ENCODE data around the gene GCA. TPM values are rescaled to one million over a fixed set of nuclear protein-coding genes. Genes with fewer than 3 reads are reported as not detected.

The GCA gene
- total and polyA plus RNA-seq, 8 donors: 32.1 to 92.2 (median 35.7) TPM

DNA sequence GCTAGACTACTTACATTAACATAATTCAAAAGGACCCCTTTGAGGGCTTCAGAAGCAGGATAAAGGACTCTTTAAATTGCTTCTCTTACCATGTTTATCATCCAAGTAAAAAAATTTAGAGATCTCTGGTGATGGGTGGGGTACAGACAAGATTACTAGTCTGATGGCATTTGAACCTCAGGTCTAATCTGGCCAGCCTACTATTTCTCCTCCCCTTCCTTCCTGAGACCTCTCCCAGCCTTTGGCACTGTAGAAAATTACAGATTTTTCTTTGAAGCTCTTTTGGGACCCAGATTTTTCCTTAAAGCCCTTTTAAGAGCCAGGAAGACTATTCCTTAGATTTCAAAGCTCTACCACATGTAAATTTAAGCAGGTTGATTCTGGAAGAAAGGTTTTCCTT lies 28.9 kb downstream of the GCA start:
- H3K9me3 ChIP-seq: no peaks in the 10 kb centered on the region
- intact Hi-C loops (cut with DNase I): no loop called here
- ATAC-seq (no peak), DNase-seq (no peak)
- no peak overlapping the region for H3K27ac ChIP-seq
- no peaks in the 10 kb centered on the region for H3K36me3 ChIP-seq
- H3K4me3 ChIP-seq: no peak overlapping the region
- H3K27me3 ChIP-seq: no peaks in the 10 kb centered on the region
- no peaks in the 10 kb centered on the region for H3K4me1 ChIP-seq
- TF ChIP-seq, protein P1, sequence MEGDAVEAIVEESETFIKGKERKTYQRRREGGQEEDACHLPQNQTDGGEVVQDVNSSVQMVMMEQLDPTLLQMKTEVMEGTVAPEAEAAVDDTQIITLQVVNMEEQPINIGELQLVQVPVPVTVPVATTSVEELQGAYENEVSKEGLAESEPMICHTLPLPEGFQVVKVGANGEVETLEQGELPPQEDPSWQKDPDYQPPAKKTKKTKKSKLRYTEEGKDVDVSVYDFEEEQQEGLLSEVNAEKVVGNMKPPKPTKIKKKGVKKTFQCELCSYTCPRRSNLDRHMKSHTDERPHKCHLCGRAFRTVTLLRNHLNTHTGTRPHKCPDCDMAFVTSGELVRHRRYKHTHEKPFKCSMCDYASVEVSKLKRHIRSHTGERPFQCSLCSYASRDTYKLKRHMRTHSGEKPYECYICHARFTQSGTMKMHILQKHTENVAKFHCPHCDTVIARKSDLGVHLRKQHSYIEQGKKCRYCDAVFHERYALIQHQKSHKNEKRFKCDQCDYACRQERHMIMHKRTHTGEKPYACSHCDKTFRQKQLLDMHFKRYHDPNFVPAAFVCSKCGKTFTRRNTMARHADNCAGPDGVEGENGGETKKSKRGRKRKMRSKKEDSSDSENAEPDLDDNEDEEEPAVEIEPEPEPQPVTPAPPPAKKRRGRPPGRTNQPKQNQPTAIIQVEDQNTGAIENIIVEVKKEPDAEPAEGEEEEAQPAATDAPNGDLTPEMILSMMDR (IDR thresholded peaks at IDR 0.05): no peak

DNA sequence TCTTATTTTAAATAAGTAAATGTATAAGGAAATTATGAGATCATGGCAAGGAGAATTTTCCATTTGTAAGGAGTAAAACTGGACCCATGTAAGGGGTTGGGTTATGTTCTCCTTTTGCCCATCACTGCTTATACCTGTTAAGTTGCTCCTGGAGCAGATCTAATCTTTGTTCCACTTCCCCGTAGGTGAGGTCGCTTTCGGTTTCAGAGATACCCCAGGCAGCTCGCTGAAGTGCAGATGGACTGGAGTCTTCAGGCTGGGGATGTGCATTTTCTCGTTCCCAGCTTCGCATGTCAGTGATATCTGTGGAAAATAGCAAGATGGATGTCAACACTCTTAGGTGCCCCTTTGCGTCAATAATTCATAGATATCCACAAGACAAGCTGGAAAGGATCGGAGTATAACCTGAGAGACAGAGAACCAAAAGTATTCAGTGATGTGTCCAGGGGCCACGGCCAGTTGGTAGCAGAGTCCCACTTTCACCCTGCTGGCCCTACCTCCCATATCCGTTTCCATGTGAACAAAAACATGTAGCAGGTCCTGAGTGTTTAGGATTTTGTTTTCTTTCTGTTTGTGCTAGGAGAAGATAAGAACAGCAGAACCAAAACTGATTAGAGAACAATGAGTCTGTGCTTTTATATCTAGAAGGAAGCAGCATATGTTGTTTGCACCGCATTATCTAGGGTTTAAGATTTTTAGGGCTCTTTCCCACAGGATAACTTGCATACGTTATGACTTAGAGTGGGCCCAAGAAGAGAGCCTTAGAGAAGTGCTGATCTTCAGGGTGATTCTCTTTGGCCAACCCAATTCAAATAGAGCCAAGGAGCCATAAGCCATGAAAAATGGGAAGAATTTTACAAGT lies 36.0 kb downstream of the GCA start:
- Histone ChIP-seq H3K27me3 (no peaks in the 10 kb centered on the region), H3K9me3 (no peaks in the 10 kb centered on the region), H3K4me1 (no peaks in the 10 kb centered on the region), H3K4me3 (no peak overlapping the region), H3K27ac (no peak overlapping the region), H3K36me3 (no peaks in the 10 kb centered on the region)
- TF ChIP-seq, protein P1 (IDR thresholded peaks at IDR 0.05): no peak
- ATAC-seq: no peak
- peak in 1 of 4 donors; percentile 5 for DNase-seq
- intact Hi-C loops (cut with DNase I): no loop called here

DNA sequence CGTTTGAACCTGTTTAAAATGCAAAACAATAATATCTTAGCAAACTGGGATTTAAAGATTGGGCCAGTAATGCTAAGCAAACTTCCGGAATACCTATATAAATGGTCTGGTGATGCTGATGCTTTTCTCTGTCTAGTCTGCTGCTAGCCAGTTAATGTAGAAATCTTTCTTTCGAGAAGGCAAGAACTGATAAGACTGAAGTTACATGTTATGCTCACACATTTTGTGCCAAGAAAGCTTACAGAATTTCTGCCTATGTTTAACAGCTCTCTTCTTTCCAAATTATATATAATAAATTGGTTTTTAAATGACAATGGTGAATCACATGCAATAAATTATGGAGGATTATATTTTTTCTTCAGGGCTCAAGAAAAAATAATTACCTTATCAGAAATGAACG lies 37.9 kb downstream of the GCA start:
- DNase-seq (peak in 1 of 4 donors; percentile 9), ATAC-seq (no peak)
- Histone ChIP-seq H3K4me3 (no peak overlapping the region), H3K4me1 (no peaks in the 10 kb centered on the region), H3K27me3 (no peaks in the 10 kb centered on the region), H3K9me3 (no peaks in the 10 kb centered on the region), H3K27ac (no peak overlapping the region), H3K36me3 (no peaks in the 10 kb centered on the region)
- TF ChIP-seq, protein P1 (IDR thresholded peaks at IDR 0.05): no peak
- intact Hi-C loops (cut with DNase I): no loop called here

DNA sequence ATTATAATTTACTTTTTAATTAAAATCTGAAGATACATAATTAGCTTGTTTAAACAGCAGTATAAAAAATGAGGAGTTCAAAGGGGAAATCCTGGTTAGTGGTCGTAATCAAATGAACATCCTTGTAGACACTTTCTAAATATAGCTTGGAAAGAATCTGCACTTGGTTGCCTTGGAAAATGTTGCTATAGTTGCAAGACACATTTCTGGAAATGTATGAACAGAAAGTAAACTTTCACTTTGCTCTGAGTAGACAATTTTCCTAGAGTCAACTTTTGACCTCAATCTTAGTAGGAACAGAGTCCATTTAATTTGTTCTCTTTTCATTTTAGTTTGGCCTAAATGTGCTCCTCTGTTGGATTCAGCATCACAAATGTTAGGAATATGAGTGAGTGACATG lies 38.3 kb downstream of the GCA start:
- H3K9me3 ChIP-seq: no peaks in the 10 kb centered on the region
- no peaks in the 10 kb centered on the region for H3K27me3 ChIP-seq
- ATAC-seq (peak; percentile 54), DNase-seq (peak in 2 of 4 donors; percentile 52 to 69)
- H3K36me3 ChIP-seq: no peaks in the 10 kb centered on the region
- H3K27ac ChIP-seq: no peak overlapping the region
- H3K4me1 ChIP-seq: no peaks in the 10 kb centered on the region
- H3K4me3 ChIP-seq: no peak overlapping the region
- TF ChIP-seq, protein P1 (IDR thresholded peaks at IDR 0.05): no peak
- intact Hi-C loops (cut with DNase I): no loop called here

DNA sequence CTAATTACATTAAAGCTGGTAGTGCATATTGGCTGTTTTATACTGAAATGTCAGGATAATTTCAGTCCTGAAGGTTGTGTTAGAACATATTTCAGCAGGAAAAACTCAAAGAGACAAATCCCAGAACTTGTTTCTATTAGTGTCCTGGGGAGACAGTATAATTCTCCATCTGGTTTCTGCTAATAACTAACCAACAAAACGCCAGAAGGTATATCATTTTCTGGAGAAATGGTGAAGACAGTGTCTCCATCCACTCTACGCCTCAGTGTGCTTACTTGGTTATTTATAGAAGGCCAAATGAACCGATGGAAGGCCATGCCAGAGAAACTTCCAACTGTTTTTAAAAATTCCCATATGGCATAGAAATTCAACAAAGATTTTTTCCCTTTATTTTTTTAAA lies 41.6 kb downstream of the GCA start:
- H3K36me3 ChIP-seq: no peaks in the 10 kb centered on the region
- ATAC-seq (no peak), DNase-seq (no peak)
- H3K4me1 ChIP-seq: no peaks in the 10 kb centered on the region
- H3K27me3 ChIP-seq: no peaks in the 10 kb centered on the region
- TF ChIP-seq, protein P1 (IDR thresholded peaks at IDR 0.05): no peak
- H3K9me3 ChIP-seq: no peaks in the 10 kb centered on the region
- intact Hi-C loops (cut with DNase I): no loop called here
- no peak overlapping the region for H3K4me3 ChIP-seq
- no peak overlapping the region for H3K27ac ChIP-seq
